GM21717 (cell line): ENCODE data around the gene SNX5.

Experiments used
- ATAC-seq: cut with Tn5 transposase; IDR thresholded peaks from one replicate; pipeline ENCODE4 v1.9.1; 2021; ENCODE audit warnings: mild to moderate bottlenecking, moderate library complexity; ENCODE audit not compliant: unreplicated experiment

The SNX5 gene

DNA sequence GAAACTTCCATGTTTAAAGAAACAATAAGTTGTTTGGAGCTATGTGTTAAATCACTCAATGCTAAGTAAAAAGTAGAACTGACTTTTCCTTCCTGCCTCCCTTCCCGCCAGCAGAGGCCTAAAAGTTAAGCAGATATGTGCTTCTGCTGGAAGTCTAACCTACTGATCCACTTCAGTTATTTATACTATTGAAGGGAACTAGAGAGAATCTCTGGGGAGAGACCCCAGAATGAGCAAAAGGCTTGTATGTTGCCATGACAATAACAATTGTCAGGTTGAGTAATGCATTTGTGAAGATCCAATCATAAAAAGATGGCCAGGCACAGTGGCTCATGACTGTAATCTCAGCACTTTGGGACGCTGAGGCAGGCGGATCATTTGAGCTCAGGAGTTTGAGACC, 25.0 kb upstream of the SNX5 start:
- ATAC-seq = no peak

GRCh38 chr20:17992847-17993513, 24.4 kb upstream of the SNX5 start:
- ATAC-seq = no peak

GRCh38 chr20:17992224-17992637, 23.6 kb upstream of the SNX5 start:
- ATAC-seq = no peak

- no peak for ATAC-seq
Observed at GRCh38 chr20:17990278-17990972, 21.8 kb upstream of the SNX5 start.

- ATAC-seq = no peak
Observed at GRCh38 chr20:17987988-17988387, 19.4 kb upstream of the SNX5 start.

- no peak for ATAC-seq
Observed at GRCh38 chr20:17985388-17986018, 16.9 kb upstream of the SNX5 start.

- ATAC-seq = no peak
Observed at GRCh38 chr20:17976305-17976704, 7.7 kb upstream of the SNX5 start.

DNA sequence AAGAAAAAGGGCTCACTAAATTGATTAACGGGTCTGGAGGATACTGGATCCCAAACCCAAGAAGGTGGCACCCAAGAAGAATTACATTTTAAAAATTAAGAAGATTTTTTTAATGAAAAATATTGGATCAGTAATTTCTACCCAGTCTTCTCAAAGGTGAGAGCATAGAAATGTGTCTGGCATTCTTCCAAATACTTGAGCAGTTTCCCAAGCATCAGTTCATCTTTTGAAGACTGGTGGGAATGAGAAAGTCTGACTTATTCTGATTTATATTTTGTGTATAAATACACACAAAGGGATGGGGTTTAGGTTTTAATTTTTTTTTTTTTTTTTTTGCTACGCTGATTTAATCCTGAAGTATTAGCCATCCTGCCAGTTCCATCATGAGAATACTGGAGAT, 3.5 kb upstream of the SNX5 start:
- no peak for ATAC-seq

DNA sequence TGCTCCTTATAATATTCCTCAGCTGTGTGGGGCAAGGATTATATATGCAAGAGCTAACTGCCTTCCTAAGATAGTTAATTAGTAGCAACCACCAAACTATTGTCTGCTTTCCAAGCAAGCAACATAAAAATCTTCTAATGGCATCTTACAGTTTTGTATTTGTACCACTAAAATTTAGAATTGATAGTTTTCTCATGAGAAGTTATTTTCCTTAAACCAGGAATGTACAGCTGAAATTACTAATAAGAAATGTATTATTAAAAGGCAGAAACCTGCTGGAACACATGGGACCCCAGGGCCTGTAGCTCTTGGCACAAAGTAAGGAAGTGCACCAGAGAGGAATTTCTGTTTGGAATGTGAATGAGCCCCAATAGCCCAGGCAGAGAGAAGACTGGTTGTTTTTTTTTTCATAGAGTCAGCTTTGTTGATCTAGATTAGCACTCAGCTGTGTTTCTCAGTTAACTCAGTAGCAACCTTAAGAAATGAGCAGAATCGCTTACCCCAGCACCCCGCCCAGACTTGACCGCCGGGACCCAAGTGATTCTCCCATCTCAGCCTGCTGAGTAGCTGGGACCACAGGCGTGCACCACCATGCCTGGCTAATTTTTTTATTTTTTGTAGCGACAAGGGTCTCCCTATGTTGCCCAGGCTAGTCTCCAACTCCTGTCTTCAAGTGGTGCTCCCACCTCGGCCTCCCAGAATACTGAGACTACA, 2.9 kb upstream of the SNX5 start:
- ATAC-seq = no peak

DNA sequence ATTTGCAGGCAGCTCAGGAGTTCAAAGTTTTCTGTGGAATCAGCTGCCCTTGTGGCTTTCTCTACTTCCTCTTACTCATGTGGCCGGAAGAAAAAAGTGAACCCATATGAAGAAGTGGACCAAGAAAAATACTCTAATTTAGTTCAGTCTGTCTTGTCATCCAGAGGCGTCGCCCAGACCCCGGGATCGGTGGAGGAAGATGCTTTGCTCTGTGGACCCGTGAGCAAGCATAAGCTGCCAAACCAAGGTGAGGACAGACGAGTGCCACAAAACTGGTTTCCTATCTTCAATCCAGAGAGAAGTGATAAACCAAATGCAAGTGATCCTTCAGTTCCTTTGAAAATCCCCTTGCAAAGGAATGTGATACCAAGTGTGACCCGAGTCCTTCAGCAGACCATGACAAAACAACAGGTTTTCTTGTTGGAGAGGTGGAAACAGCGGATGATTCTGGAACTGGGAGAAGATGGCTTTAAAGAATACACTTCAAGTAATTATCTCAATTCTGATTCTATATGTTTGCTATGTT, 1.4 kb upstream of the SNX5 start:
- ATAC-seq = no peak

DNA sequence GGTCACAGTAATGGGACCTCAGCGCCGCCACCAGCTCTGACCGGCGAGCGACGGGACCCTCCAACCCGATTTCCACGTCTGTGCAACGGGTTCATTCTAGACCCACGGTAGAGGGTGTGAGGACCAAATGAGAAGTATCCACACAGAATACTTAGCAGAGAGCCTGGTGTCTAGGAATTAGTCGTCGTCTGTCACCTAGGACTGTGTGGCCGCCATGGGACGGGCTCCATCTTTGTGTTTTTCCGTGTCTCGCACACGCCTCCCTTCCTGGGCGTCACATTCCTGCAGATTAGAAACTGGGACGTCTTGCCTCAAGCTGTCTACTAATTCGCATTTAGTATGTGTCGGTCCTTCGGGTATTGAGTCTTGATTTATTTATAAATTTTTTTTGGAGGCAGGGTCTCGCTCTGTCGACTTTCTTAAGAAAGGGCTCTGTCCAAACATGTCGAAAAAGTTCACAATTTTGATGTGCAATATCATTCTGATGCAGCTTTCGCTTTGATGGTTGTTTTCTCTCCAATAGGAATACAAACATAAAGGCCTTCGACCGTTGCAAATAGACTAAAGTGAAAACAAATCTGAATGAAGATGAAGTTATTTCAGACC, 787 bp upstream of the SNX5 start:
- peak; percentile 12 for ATAC-seq

GRCh38 chr20:17967521-17968365, 851 bp downstream of the SNX5 start:
- peak; percentile 5 for ATAC-seq

GRCh38 chr20:17966432-17967310, 1.9 kb downstream of the SNX5 start:
- ATAC-seq = no peak

GRCh38 chr20:17965042-17965697, 3.4 kb downstream of the SNX5 start:
- ATAC-seq = no peak

- ATAC-seq = no peak
Observed at GRCh38 chr20:17964632-17965031, 4.0 kb downstream of the SNX5 start.

GRCh38 chr20:17964073-17964472, 4.5 kb downstream of the SNX5 start:
- ATAC-seq = no peak

GRCh38 chr20:17963114-17963897, 5.3 kb downstream of the SNX5 start:
- ATAC-seq = no peak

GRCh38 chr20:17961587-17961940, 7.0 kb downstream of the SNX5 start:
- ATAC-seq = no peak
